Stimulated activated CD8-positive, alpha-beta memory T cell treated with anti-CD3 and anti-CD28 coated beads, Interleukin-15, amount 100 ng/mL, for 24 hours (primary cell): Measurements from ENCODE around the gene FAM81B.

Source experiments
- DNase-seq: peaks from one replicate; pipeline ENCODE4 v3.0.0-alpha.2; 2020; ENCODE audit warnings: low read depth

Gene FAM81B

DNA sequence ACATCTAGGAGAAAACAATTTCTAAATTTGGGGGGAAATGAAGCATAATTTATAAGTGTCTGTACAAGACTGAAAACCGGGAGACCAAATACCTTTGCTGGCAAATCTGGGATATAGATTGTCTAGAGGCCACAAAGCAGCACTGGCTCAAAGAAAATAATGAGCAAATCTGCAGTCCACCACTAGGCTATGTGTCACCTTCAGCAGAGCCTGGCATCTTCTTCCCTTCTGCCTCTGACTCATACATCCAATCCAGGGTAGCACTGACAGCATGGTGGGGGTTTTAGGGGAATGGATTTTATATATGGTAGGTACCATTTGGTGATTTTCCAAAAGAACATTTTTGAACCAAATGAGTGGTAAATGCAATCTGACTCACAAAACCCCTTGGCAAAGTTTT lies 12.8 kb downstream of the FAM81B start:
- no peak for DNase-seq

DNA sequence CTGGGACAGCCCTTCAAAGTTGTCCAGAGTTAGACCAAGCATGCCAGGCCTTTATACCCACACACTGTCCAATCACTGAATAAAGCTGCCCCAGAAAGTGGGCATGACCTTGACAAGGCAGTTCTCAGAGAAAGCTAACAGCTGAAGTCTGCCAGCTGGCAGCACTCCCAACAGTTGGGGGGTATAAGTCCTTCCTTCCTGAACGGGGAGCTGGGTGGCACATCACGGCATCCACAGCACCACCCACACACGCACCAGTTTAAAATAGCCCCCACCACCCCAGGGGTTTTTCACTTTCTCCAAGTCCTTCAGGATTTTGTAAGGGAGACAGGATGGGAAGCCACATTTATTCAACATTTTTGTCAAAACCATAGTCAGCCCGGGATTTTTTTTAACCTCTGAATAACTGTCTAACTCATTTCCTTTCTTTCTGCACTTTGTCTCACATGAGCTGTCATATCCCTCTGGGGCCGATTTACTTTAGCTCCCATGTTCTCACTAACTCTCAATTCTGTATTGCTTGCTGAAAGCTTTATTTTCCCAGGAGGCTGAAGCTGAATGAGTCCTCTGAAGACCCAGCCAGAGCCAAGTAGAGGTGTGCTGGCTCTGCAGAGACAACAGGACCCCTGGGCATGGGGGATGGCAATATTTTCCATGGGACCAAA lies 15.4 kb downstream of the FAM81B start:
- DNase-seq = no peak

DNA sequence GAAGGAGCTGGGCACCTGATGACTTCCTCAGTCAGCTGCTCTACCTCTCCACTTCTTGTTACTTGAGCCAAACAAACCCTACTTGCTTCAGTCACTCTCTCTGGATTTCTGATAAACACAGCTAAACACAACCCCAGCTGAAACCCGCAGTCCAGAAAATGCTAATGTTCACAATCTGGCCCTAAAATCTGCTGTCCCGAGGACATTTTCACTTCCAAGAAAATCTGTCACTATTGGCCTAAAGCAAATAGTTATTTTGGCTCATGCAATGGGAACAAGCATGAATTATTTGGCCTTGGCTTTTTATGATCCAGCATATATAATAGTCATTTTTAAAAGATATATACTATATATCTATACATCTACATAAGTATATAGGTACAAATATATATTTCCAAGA lies 19.1 kb downstream of the FAM81B start:
- no peak for DNase-seq

DNA sequence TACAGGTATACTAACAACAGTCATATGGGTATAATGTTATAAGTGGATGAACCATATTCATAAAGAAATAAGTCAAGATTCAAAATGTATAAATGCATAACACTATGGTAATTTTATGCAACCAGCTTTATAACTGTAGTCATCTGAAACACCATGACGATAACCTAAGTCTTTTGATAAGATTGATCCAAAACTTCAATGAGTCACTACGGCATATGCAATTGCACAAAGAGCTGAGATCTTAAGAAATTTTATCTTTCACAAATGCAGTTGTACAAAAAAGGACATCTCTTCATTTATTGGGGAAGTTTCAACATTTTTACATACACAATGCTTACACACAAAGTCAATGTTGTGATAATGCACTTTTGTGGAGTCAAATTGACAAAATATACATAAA lies 20.3 kb downstream of the FAM81B start:
- no peak for DNase-seq

- DNase-seq = no peak
Observed at GRCh38 chr5:95414451-95414850, 23.3 kb downstream of the FAM81B start.

DNA sequence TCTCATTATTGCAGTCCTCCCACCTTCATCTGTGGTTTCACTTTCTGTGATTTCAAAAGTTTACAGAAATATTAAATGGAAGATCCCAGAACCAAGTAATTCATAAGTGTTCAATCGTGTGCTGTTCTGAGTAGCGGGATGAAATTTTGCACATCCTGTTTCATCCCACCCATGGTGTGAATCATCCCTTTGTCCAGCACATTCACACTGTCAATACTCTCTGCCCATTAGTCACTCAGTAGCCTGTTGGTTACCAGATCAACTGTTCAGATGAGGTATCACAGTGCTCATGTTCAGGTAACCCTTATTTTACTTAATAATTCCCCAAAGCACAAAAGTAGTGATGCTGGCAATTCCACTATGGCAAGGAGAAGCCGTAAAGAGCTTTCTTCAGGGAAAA lies 26.8 kb downstream of the FAM81B start:
- DNase-seq = no peak

DNA sequence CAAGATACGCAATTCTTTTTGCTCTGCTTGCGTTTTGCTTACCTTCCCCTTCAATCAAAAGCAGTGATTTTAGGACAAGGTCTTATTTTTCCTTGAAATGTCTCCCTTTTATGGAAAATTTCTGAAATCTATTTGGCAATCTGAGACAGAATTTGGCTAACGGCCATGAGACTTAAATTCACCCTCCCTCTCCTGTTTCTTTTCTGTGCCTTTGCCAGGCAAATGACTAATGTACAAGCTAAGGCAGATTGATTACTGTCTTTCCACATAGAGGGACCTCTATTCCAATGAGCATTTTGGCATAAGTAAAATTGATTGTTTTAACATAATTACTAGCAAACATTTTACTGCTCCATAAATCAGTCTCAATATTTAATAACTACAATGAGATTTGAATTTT lies 31.7 kb downstream of the FAM81B start:
- DNase-seq = no peak

DNA sequence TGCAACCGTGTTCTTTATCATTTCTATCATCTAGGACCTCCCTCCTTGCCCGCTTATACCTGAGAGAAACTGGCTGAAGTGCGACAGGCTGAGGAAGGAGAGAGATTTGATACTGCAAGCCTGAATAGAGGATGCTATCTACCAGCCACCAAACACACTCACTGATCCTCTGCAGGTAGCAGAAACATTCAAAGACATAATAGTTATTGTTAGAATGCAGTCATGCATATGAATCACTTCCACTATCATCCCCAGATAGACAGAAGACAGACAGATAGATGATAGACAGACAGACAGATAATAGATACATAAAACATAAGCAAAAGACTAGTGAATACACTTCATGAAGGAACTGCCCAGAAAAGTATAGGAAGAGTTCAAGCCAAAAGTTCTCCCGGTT lies 32.9 kb downstream of the FAM81B start:
- no peak for DNase-seq

- no peak for DNase-seq
Observed at GRCh38 chr5:95424526-95424925, 33.4 kb downstream of the FAM81B start.

GRCh38 chr5:95426227-95426626 lies 35.1 kb downstream of the FAM81B start:
- no peak for DNase-seq

DNA sequence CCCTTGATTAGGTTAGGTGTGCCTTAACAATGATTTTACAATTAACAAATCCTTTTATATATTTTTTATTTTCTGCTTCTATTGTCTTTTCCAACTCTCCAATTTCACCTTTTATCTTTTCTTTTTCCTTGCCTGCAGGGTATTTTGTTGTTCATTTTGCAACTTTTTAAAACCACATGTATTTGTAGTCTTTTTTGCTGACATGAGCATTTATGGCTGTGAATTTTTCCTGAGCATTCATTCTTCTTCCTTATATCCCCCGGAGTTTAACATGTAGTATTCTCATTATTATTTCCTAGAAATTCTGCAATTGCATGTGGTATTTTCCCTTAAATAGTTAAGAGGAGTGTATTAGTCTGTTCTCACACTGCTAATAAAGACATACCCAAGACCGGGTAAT lies 41.6 kb downstream of the FAM81B start:
- no peak for DNase-seq

GRCh38 chr5:95439801-95440493 lies 48.8 kb downstream of the FAM81B start:
- DNase-seq = no peak

- no peak for DNase-seq
Observed at GRCh38 chr5:95440825-95441224, 49.7 kb downstream of the FAM81B start.

- DNase-seq = no peak
Observed at GRCh38 chr5:95441636-95442035, 50.5 kb downstream of the FAM81B start.

DNA sequence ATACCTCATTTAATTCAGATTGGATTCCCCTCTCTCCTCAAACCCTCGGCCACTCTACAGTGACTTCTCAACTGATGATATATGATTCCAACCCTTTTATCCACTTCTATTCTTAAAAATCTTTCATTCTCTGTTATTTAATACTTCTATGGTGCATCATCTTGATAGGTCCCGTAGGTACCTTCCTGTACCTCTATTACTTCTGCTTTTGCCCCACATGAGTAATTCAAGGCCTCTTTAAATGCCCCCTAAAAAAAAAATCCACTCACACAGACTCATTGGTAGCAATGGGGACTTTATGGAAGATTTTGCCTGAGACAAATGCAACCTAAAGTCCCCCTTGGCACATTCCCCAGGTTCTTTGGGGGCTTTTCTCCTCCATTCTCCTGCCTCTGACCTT lies 54.3 kb downstream of the FAM81B start:
- no peak for DNase-seq

GRCh38 chr5:95445995-95446394 lies 54.8 kb downstream of the FAM81B start:
- no peak for DNase-seq

- DNase-seq = no peak
Observed at GRCh38 chr5:95446560-95447221, 55.5 kb downstream of the FAM81B start.

DNA sequence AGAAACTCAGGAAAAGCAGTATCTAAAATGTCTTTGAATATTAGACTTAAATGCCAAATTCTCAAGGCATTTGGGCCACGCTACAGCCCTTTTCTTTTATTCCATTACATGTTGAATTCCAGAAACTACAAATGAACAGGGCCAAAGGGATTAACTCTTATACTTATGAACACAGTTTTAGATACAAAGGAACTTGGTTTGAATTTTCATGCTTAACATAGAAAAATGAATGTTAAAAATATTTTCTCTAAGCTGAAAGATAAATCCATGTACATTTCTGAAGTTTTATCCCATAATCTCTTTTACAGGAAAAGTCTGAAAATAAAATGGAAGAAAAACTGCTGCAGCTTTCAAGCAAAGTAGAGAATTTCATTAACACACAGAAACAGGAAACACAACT lies 56.8 kb downstream of the FAM81B start:
- DNase-seq = no peak

DNA sequence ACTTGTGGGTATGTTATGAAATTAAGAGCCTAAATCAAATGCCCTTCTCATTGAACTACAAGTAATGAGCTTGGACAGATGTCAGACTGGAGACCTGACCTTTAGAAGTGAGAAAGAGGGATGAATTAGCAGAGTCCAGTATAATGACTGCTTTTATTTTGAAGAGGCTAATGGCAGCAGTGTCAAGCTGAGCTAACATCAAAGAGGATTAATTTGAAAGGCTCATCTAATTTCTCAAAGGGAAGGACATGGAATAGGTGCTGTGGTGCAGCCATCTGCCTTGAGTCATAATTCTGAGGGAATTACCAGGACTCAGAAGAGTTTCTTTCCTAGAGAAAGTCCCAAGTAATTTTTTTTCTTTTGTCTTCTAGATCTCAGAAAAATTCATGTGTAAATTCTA lies 57.6 kb downstream of the FAM81B start:
- no peak for DNase-seq

DNA sequence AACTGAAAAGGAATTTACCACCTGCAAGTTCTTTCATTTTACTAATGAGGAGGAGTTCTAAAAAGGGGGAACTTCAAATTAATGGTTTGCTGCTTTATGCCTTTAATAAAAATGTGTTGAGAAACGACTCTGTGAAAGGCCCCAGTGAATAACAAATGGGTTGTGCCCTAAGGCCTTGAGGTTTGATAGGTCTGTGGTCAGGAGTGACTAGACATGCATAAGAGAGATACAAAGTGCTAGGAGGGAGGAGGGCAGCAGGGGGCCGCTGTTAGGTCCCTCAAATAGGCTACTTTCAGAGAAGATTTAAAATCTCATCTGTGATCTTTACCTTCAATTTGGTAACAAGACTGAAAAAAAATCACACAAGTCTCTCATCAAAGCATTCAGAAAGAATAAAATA lies 58.3 kb downstream of the FAM81B start:
- no peak for DNase-seq

DNA sequence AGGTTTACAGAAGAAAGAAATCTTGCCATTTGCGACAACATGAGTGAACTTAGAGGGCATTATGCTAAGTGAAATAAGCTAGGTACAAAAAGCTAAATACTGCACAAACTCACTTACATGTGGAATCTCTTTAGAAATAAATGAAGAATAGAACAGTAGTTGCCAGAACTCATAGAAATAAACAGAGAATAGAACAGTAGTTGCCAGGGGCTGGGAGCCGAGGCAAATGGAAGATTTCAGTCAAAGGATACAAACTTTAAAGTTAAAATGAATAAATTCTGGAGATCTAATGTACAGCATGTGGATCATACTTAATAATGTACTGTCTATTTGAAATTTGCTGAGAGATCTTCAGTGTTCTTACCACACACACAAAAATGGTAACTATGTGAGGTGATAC lies 63.4 kb downstream of the FAM81B start:
- no peak for DNase-seq

DNA sequence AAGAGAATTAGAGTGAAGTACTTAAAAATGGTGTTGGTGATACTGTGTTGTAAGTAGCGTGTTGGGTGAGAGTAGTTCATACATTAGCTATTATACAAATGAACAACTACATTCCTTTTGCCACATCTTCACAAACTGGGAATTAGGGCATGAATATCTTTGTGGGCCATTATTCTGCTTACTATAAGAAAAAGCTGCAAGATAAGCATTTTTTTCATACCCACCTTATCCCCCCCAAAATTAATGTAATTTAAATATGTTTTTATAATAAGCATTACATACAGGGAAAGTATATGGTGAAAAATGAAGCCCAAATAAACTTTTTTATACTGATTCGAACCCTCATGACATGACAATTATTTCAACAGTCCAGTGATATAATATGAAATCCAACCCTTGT lies 69.5 kb downstream of the FAM81B start:
- no peak for DNase-seq

DNA sequence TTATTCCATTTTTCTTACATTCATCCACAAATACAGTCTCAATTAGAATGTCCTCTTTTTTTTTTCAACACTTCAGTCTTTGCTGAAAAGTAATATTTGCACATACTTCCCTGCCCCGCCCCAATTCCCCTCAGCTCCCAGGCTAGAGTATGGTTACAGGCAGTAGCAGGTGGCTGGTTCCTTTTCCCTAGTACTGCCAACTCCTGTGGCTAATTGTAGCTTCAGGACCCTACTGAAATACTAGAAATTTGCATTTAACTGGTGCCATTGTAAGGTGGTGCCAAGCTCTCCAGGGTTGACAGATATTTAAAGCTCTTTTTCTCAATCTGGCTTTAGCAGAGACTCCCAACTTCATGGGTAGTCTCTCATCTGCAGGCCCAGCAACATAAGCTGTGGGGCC lies 80.3 kb downstream of the FAM81B start:
- no peak for DNase-seq

DNA sequence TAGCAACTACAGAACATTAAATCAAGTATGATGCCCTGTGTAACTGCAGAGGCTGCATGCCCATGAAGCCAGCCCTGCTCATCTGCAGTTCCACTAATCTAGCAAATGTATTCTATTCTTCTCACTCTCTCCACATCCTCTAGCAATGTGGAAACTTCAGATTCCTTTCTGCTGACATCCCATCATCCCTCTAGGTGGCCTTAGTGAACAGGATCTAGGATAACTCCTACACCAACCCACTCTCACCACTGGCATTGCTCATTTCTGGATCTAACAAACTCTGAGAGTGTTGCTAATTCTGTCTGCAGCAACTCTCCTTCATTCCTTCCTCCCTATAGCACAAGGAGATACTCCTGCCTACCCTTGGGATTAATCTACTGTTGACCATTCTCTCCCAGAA lies 80.8 kb downstream of the FAM81B start:
- no peak for DNase-seq
